HepG2 (cell line): ENCODE results near the gene ISLR. TPM values are rescaled to one million over a fixed set of nuclear protein-coding genes. Genes with fewer than 3 reads are reported as not detected.

Experiments
- ATAC-seq: fragments of 200-7000 bp; cut with Tn5 transposase; 3 replicates; pipeline ENCODE4 v1.9.1; 2020; ENCODE audit warnings: mild to moderate bottlenecking, moderate library complexity
- BruUV-seq: library from RNA; stranded (reverse); fragments of 400-500 nt; replicated peaks from 2 replicates; lab custom pipeline; 2021; lab: Mats Ljungman, UMichigan
- CTCF ChIA-PET: fragments of 300-600 bp; formaldehyde crosslinking; extraction: SDS; loops from one replicate; lab custom pipeline; 2021; ENCODE audit warnings: low total read pairs, inconsistent platforms, low intra/inter-chr PET ratio; lab: Yijun Ruan, JAX
- POLR2A ChIA-PET: fragments of 350-600 bp; sonication (Branson Sonifier 250); formaldehyde crosslinking; loops from one replicate; lab custom pipeline; 2020; ENCODE audit warnings: antibody characterized with exemption, inconsistent platforms; lab: Yijun Ruan, JAX
- DNase-seq: peaks from one replicate; pipeline ENCODE4 v3.0.0-alpha.2; 2015; ENCODE audit warnings: low spot score
- FAIRE-seq: peaks from 3 replicates; lab custom pipeline; 2011; peaks lifted over from hg19 to GRCh38; lab: Jason Lieb, UNC
- H2AFZ ChIP-seq: one replicate; pipeline ENCODE4 v1.6.1; 2011; ENCODE audit warnings: low read length, inconsistent platforms
- H3K27ac ChIP-seq: fragments of 300-600 bp; 3 replicates; pipeline ENCODE4 v1.8.0; 2011; ENCODE audit warnings: mixed run types, mild to moderate bottlenecking, mixed read lengths, low read length, inconsistent platforms; ENCODE audit not compliant: insufficient read depth; ENCODE audit errors: extremely low read length
- H3K27me3 ChIP-seq, 2 experiments: fragments of 200-600 bp in 1 of 2; 2 replicates in 1 of 2; 3 replicates in 1 of 2; pipeline versions ENCODE4 v1.6.0 to v1.8.0; 2011; ENCODE audit warnings: low read length in 2 of 2, mild to moderate bottlenecking in 2 of 2, moderate library complexity in 2 of 2, inconsistent platforms in 1 of 2; ENCODE audit not compliant: insufficient read depth in 2 of 2, control insufficient read depth in 1 of 2
- H3K36me3 ChIP-seq, 2 experiments: fragments of 200-600 bp in 1 of 2; replicated peaks in 1 of 2; 2 replicates in 1 of 2; 3 replicates in 1 of 2; pipeline versions ENCODE4 v1.5.1 to v1.8.0; 2011; ENCODE audit warnings: low read length in 2 of 2, inconsistent platforms in 1 of 2; ENCODE audit not compliant: insufficient read depth in 2 of 2, control insufficient read depth in 1 of 2
- H3K4me1 ChIP-seq: 2 replicates; pipeline ENCODE4 v1.5.1; 2012; ENCODE audit warnings: low read length, inconsistent platforms; ENCODE audit not compliant: insufficient read depth
- H3K4me2 ChIP-seq: 2 replicates; pipeline ENCODE4 v1.6.0; 2011; ENCODE audit warnings: low read depth, low read length, inconsistent platforms
- H3K4me3 ChIP-seq, 3 experiments: fragments of 200-600 bp in 1 of 3; sonication (generic), shearing (Covaris generic) in 1 of 3; replicated peaks in 1 of 3; 2 replicates each; pipeline ENCODE4 v1.5.1; 2011 to 2016; ENCODE audit warnings: low read length in 3 of 3, inconsistent platforms in 2 of 3, low read depth in 2 of 3, mild to moderate bottlenecking in 2 of 3, control low read depth in 1 of 3, mixed read lengths in 1 of 3; ENCODE audit not compliant: insufficient read depth in 1 of 3
- H3K79me2 ChIP-seq: one replicate; pipeline ENCODE4 v1.6.1; 2011; ENCODE audit warnings: low read length, inconsistent platforms; ENCODE audit not compliant: insufficient read depth
- H3K9ac ChIP-seq: 2 replicates; pipeline ENCODE4 v1.6.0; 2011; ENCODE audit warnings: mild to moderate bottlenecking, low read depth, low read length, inconsistent platforms; ENCODE audit not compliant: insufficient read depth
- H3K9me3 ChIP-seq: 2 replicates; pipeline ENCODE4 v1.5.1; 2012; ENCODE audit warnings: mild to moderate bottlenecking, low read length
- H4K20me1 ChIP-seq: 2 replicates; pipeline ENCODE4 v1.6.0; 2011; ENCODE audit warnings: inconsistent platforms, mild to moderate bottlenecking, low read length, moderate library complexity; ENCODE audit not compliant: insufficient read depth
- HHEX ChIP-seq: IDR thresholded peaks from 2 replicates; pipeline ENCODE4 v1.6.1; 2016; ENCODE audit warnings: control low read depth
- MAFK ChIP-seq, 2 experiments: IDR thresholded peaks in 1 of 2; conservative IDR thresholded peaks in 1 of 2; 2 replicates each; pipeline ENCODE4 v1.6.1; 2011; ENCODE audit warnings: improper control_type of control experiment in 2 of 2, low read length in 2 of 2
- MTA1 ChIP-seq: sonication (generic); formaldehyde crosslinking; IDR thresholded peaks from 2 replicates; pipeline ENCODE4 v1.4.0; 2020; ENCODE audit warnings: missing genetic modification reagents, mild to moderate bottlenecking, borderline replicate concordance
- MYNN ChIP-seq: sonication (generic); formaldehyde crosslinking; IDR thresholded peaks from 2 replicates; pipeline ENCODE4 v1.4.0; 2020; ENCODE audit warnings: mild to moderate bottlenecking, low read depth, missing genetic modification reagents
- NFKBIZ ChIP-seq: IDR thresholded peaks from 2 replicates; pipeline ENCODE4 v1.6.1; 2018; ENCODE audit warnings: missing genetic modification reagents, missing compliant biosample characterization
- PRDM4 ChIP-seq: sonication (generic); formaldehyde crosslinking; IDR thresholded peaks from 2 replicates; pipeline ENCODE4 v1.9.0; 2021; ENCODE audit warnings: missing genetic modification reagents, borderline replicate concordance
- RBM39 ChIP-seq: fragments of 200-400 bp; formaldehyde crosslinking; IDR thresholded peaks from one replicate; pipeline ENCODE4 v1.6.1; 2018; ENCODE audit warnings: antibody characterized with exemption, mild to moderate bottlenecking, low read depth, low read length; ENCODE audit not compliant: poor library complexity, severe bottlenecking
- SIN3B ChIP-seq: fragments of 150-350 bp; IDR thresholded peaks from 2 replicates; pipeline ENCODE4 v1.6.1; 2014; ENCODE audit warnings: low read length
- SIX1 ChIP-seq: sonication (generic); formaldehyde crosslinking; IDR thresholded peaks from 2 replicates; pipeline ENCODE4 v1.4.0; 2020; ENCODE audit warnings: missing genetic modification reagents, borderline replicate concordance
- SP1 ChIP-seq, 2 experiments: fragments of 450-650 bp in 1 of 2; sonication (generic) in 1 of 2; formaldehyde crosslinking in 1 of 2; IDR thresholded peaks; 2 replicates each; pipeline versions ENCODE4 v1.4.0 to v1.6.1; 2016 to 2020; ENCODE audit warnings: missing genetic modification reagents in 1 of 2
- ZNF414 ChIP-seq: sonication (generic); formaldehyde crosslinking; IDR thresholded peaks from 2 replicates; pipeline ENCODE4 v1.5.0; 2020; ENCODE audit warnings: missing genetic modification reagents
- ZNF567 ChIP-seq: sonication (generic); formaldehyde crosslinking; IDR thresholded peaks from 2 replicates; pipeline ENCODE4 v1.8.1; 2023; ENCODE audit warnings: mild to moderate bottlenecking, missing genetic modification reagents, borderline replicate concordance
- ZNF589 ChIP-seq: sonication (generic); formaldehyde crosslinking; conservative IDR thresholded peaks from 2 replicates; pipeline ENCODE4 v1.8.0; 2022; ENCODE audit warnings: mild to moderate bottlenecking, moderate library complexity, missing genetic modification reagents
- ZNF629 ChIP-seq: sonication (generic); formaldehyde crosslinking; conservative IDR thresholded peaks from 2 replicates; pipeline ENCODE4 v1.5.0; 2020; ENCODE audit warnings: missing genetic modification reagents
- ZNF784 ChIP-seq: sonication (generic); formaldehyde crosslinking; IDR thresholded peaks from 2 replicates; pipeline ENCODE4 v1.5.1; 2020; ENCODE audit warnings: missing genetic modification reagents, mild to moderate bottlenecking, borderline replicate concordance
- WGBS: methylation state at CpG from one replicate; pipeline ENCODE4 v1.1.6; 2017; ENCODE audit warnings: low lambda C conversion rate; 5-methylcytosine and 5-hydroxymethylcytosine counted together
- in situ Hi-C: cut with HindIII; loops from 2 replicates; pipeline ENCODE4 v1.10.0; 2017; ENCODE audit warnings: low pct_unique_long_range_greater_than_20kb; ENCODE audit not compliant: extremely low pct_ligation_motif_present
- intact Hi-C: fragments of 100-400 bp; cut with micrococcal nuclease; formaldehyde crosslinking; loops from one replicate; pipeline ENCODE4 v1.10.0; 2022; ENCODE audit not compliant: unreplicated experiment
- polyA plus RNA-seq, 8 experiments: library from polyadenylated mRNA; depleted of rRNA in 3 of 8; stranded (reverse) in 7 of 8; unstranded in 1 of 8; fragments of >200 nt; fragmentation: Illumina TruSeq in 4 of 8; extraction: Trizol in 4 of 8; gene quantifications; 2 replicates each; pipeline versions ENCODE4 v1.2.1 to v1.2.3, GENCODE V29; 2011 to 2016; ENCODE audit warnings: low read depth in 4 of 8, missing spikeins in 1 of 8, mixed read lengths in 1 of 8; ENCODE audit not compliant: insufficient read depth in 1 of 8
- total RNA-seq, 5 experiments: library from RNA; depleted of rRNA; stranded (reverse); fragments of >200 nt; fragmentation: Illumina TruSeq; extraction: Trizol; gene quantifications; 2 replicates each; pipeline ENCODE4 v1.2.3, GENCODE V29; 2016; ENCODE audit warnings: low read depth in 1 of 5

ISLR gene
- total and polyA plus RNA-seq, 2 of the 13 experiments (the other 11 are each of a cell fraction or from before 2014, with no cell fraction given): not detected

DNA sequence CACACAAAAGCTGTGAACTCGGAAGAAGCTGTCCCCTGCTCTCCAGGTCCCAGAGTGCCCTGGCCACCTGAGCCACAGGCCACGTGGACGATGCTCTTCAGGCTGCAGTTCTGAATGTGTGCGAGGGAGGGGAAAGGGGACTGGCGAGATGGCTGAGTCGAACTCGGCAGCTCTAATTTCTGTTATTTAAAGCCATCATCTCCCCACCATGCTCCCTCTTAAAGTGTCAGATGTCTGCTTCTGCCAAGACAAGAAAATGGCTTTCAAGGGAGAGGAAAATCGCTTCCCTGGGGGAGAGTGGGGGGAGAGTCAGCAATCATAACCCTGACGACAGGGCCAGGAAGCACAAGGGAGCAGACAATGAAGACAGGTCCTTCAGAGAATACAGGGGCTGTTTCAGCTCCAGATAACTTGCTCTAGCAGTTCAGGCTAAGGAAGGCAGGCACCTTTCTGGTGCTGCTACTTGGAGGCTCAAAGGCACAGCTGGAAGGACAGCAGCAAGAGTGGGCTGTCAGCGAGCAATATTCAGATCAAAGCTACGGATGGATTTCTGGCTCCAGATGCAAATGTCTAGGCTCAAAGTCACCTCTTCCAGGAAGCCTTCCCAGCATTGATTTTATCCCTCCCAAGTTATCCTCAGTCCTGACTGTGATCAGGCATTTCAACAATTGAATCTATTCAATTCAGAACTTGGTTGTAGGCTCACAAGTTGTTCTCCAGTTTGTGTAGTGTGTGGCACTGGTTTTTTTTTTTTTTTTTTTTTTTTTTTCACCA lies 47.2 kb downstream of the ISLR start:
- Histone ChIP-seq H3K79me2 (no peaks in the 10 kb centered on the region), H2AFZ (no peak overlapping the region), H4K20me1 (no peaks in the 10 kb centered on the region), H3K27ac (no peak overlapping the region), H3K27me3 (peaks cover 7 to 9% of the 10 kb centered on the region in 2 experiments; a peak in 3 of 5 replicates), H3K4me2 (no peak overlapping the region), H3K9me3 (no peaks in the 10 kb centered on the region), H3K4me1 (peaks cover 10% of the 10 kb centered on the region), H3K36me3 (no peaks in the 10 kb centered on the region), H3K4me3 (no peak overlapping the region), H3K9ac (no peak overlapping the region)
- ChIA-PET CTCF (no interaction called here), POLR2A (no interaction called here)
- FAIRE-seq (no peak), ATAC-seq (no peak), DNase-seq (no peak)
- no peak for TF ChIP-seq MTA1
- no peak for TF ChIP-seq ZNF629 (CRISPR knock-in tag)
- TF ChIP-seq NFKBIZ: no peak
- TF ChIP-seq ZNF589 (CRISPR knock-in tag): no peak
- TF ChIP-seq ZNF414: no peak
- TF ChIP-seq SP1 (IDR thresholded peaks at IDR 0.05): no peak
- no peak for TF ChIP-seq SP1 (CRISPR knock-in tag; IDR thresholded peaks at IDR 0.05)
- no peak for TF ChIP-seq MAFK (conservative IDR thresholded peaks at IDR 0.05 in 1 of 2, IDR thresholded peaks at IDR 0.05 in 1 of 2; ENCODE audit: low read length in 2 of 2)
- TF ChIP-seq ZNF567: no peak
- no peak for TF ChIP-seq SIN3B
- TF ChIP-seq MYNN: no peak
- TF ChIP-seq ZNF784: no peak
- no peak for TF ChIP-seq RBM39
- TF ChIP-seq PRDM4 (CRISPR knock-in tag): no peak
- no peak for TF ChIP-seq SIX1 (CRISPR knock-in tag)
- no peak for TF ChIP-seq HHEX (CRISPR knock-in tag)
- WGBS: 27% methylated on average over 11 of the region's 11 CpGs
- in situ Hi-C loops: no loop called here
- intact Hi-C loops: no loop called here
- BruUV-seq: no TSS peak
